GM12872 (cell line): ENCODE data around the gene MAML2.

ENCODE experiments used
- TF ChIP-seq, protein P1 (sequence below): IDR thresholded peaks from 3 replicates; pipeline ENCODE4 v1.5.1; 2011; ENCODE audit warnings: low read depth, mild to moderate bottlenecking, low read length, moderate library complexity; ENCODE audit not compliant: insufficient read depth

The MAML2 gene

DNA sequence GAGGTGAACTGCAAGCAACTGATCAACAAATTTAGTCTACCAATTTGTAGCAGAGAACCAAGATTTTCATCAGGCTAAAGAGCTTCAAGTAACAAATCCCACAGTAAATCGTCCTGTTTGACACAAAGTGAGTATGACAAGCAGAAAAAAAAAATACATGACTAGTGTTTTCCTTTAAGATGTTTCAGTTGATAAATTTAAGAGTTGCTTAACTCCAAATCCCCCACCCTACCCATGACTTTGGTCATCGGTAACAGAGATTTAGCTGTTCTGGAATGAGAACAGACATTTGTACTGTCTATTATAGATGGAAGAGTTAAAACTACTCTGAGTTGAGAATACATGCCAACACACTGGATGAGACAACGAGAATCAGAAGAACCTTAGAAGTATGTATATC is 254.1 kb downstream of the MAML2 start:
- TF ChIP-seq, protein P1, sequence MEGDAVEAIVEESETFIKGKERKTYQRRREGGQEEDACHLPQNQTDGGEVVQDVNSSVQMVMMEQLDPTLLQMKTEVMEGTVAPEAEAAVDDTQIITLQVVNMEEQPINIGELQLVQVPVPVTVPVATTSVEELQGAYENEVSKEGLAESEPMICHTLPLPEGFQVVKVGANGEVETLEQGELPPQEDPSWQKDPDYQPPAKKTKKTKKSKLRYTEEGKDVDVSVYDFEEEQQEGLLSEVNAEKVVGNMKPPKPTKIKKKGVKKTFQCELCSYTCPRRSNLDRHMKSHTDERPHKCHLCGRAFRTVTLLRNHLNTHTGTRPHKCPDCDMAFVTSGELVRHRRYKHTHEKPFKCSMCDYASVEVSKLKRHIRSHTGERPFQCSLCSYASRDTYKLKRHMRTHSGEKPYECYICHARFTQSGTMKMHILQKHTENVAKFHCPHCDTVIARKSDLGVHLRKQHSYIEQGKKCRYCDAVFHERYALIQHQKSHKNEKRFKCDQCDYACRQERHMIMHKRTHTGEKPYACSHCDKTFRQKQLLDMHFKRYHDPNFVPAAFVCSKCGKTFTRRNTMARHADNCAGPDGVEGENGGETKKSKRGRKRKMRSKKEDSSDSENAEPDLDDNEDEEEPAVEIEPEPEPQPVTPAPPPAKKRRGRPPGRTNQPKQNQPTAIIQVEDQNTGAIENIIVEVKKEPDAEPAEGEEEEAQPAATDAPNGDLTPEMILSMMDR: no peak

DNA sequence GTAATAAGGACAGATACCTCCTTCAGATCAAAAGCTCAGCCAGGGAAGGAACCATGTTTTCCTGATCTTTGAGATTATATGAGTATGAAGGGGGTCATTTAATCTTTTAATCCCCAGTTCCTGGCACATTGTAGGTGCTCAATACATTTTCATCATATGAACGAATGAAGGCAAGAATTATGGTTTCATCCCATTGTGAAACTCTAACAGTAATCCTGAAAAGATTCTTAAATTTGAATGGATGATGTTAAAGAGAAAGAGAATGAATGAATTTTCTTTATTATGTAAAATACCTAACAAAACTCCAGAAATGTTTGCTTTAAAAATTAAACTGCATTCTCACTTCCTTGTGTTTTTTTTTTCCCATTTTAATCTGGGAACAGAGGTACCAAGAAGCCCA is 256.9 kb downstream of the MAML2 start:
- TF ChIP-seq, protein P1: no peak

DNA sequence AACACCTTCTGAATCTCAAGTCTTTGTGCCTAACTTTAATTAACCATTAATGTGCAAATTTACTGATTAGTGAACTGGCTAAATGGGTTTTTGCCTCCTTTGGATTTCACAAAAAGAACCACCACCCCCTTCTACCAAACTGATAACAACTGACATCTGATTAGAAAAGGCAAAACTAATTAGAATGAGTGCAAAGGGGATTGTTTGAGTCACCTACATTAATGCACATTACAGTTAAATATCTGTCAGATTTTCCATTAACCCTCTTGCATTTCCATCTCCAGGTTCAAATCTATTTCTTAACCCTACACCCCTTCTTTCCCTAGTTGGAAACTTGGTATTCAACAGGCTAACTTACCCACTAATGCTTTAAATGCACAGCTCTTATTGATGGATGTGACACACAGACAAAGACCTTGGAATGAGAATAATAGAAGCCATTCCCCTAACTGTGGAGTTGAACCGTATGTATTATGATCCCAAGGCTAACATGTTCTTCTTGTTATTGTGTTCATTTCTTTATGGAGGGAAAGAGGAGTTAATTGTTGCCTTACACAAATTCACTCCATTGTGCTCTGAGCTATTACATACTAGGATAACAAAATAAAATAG is 257.6 kb downstream of the MAML2 start:
- TF ChIP-seq, protein P1: no peak

DNA sequence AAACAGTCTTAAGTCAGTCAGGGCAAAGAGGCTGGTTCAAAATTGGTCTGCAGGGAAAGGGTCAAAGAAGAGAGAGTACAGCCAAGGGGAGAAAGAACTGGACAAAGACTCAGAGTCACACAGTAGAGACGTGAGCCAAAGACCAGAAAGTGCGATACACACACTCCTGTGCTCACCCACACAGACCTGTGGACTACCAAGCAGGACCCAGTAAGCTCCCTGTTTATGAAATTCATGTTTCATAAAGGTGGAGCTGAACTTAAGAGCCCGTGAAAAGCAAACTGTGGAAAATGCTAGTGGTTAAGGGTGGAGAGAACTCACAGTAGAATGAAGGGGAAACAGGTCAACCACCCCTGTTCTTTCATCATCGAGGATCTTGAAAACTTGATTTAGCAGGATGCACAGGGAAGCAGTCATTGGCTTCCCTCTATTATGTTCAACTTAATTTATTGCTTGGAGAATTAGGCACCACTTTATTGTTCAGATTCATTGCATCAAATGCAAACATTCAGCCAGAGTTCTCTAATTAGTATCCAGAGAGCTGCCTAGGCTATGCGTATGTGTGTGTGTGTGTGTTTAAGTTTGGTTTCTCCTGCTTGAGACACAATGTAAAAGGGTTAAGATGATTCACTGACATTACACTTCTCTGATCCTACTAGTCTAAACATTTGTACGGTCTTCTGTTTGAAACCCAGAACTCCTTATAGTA is 258.2 kb downstream of the MAML2 start:
- TF ChIP-seq, protein P1: no peak

DNA sequence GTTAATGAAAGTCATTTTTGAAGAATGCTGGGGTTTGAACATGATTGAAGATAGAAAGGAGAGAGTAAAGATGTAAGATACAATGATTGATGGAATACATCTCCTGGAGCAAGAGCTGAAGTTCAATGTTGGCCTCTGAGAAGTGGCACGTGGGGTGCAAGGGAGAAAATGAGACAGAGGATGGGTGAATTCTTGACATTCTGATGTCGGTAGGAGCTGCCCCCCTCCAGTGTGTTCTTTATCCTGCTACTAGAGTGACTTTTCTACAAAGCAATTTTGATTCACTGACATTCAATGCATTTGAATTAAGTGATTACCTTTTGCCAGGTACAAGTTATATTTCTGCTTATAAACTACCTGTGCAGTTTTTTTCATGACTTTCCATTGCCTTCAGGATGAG is 260.1 kb downstream of the MAML2 start:
- TF ChIP-seq, protein P1: no peak

DNA sequence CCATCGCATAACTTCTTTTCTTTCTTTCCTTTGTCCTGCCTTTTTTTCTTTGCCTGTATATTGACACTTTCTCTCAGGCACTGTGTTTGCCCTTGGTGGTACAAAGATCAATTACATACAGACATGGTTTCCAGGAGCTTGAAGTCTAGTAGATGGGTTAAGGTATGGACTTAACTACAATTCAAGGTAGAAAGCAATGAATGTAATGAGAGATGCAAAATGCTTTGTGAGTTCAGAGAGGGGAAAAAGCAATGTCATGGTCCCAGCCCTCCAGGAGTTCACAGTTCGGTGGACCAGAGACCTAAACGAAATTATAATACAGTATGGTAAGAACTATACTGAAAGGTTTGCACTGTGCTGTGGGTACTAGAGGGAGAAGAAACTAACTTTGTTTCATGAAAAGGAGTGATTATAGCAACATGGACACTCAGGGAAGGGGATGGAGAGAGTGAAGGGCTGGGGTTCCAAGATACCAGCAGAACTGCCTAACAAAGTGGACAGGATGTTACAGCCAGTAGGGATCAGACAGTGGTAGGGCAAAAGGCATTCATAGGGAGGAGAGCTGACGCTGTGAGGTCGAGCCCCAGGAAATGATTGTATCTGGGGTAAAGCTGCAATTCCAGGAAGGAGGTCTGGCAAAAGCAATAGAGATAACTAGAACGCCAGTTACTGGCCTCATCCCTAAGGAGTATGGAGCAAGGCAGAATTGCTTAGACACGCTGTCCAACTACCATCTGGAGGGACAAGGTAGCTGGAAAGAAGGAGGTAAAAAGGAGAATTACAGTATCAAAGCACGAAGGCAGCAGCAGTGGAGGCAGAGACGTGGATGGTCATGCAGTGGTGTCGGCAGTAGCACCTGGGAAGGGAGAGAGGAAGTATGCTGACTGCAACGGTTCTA is 260.7 kb downstream of the MAML2 start:
- TF ChIP-seq, protein P1: no peak

DNA sequence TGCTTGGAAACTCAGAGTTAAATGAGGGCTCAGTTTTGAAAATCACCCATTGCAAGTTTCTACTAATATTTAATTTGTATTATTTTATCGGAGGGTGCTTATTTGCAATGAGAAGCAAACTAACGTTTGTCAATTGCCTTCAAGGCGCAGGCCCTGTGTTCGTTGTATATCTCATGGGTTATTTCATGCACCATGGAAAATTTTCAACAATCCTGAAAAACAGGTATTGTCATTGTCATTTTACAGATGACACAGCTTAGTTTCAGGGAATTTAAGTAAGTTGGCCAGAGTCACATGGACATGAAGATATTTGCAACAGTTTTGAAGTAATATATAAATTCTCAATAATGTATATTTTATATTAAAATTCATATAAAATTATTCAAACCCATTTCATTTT is 261.4 kb downstream of the MAML2 start:
- TF ChIP-seq, protein P1: no peak
